ENCODE data around the gene CEPT1.

The CEPT1 gene

DNA sequence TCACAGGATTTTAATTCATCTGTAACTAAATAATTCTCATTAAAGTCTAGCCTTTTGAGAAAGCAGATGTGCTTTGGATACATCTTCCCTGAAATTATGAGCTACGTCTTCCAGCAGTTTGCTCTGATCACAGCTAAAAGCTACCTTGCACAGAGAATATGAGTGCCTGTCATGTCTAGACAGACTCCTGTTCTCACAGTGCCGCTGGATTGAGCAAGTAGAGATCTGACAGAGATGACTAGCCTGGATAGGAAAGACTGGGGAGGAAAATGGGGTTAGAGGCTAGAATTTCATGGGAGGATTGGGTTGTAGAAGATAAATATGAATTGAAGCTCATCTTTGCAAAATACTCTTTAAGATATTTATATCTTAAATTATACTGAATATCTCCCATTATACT is 24.1 kb downstream of the CEPT1 start:
- H3K27ac ChIP-seq (ENCODE audit: low read depth, low read length, poor library complexity, severe bottlenecking) = no peak overlapping the region
- no peaks in the 10 kb centered on the region for H3K4me1 ChIP-seq (ENCODE audit: insufficient read depth, low read length, severe bottlenecking)
- H4K20me1 ChIP-seq (ENCODE audit: insufficient read depth, low read length) = no peaks in the 10 kb centered on the region
- H3K36me3 ChIP-seq (ENCODE audit: insufficient read depth, low read length) = peaks cover 86% of the 10 kb centered on the region
- H2AFZ ChIP-seq (ENCODE audit: low read length) = no peak overlapping the region
- H3K9me3 ChIP-seq (ENCODE audit: low read length) = no peaks in the 10 kb centered on the region
- no peak overlapping the region for H3K9ac ChIP-seq (ENCODE audit: low read length)
- no peaks in the 10 kb centered on the region for H3K9me2 ChIP-seq (ENCODE audit: low read depth, low read length)
- no peak overlapping the region for H3K4me2 ChIP-seq (ENCODE audit: low read length)
- no peaks in the 10 kb centered on the region for H3K27me3 ChIP-seq (ENCODE audit: insufficient read depth, low read length)
- no peak for TF ChIP-seq EZH2 (IDR thresholded peaks at IDR 0.05; ENCODE audit: borderline replicate concordance, low read length)
- H3K4me3 ChIP-seq (ENCODE audit: low read depth, low read length, poor library complexity, severe bottlenecking) = no peak overlapping the region
- H3F3A ChIP-seq (ENCODE audit: insufficient read depth, low read length) = no peaks in the 10 kb centered on the region
- peaks cover 14% of the 10 kb centered on the region for H3K79me2 ChIP-seq (ENCODE audit: insufficient read depth, low read length)

GRCh38 chr1:111172463-111172862 is 32.4 kb downstream of the CEPT1 start:
- Histone ChIP-seq H3K27me3 (ENCODE audit: insufficient read depth, low read length) (no peaks in the 10 kb centered on the region), H3K36me3 (ENCODE audit: insufficient read depth, low read length) (peaks cover 94% of the 10 kb centered on the region), H4K20me1 (ENCODE audit: insufficient read depth, low read length) (no peaks in the 10 kb centered on the region), H3K4me2 (ENCODE audit: low read length) (no peak overlapping the region), H3K79me2 (ENCODE audit: insufficient read depth, low read length) (no peaks in the 10 kb centered on the region; the same call in 1 of the 2 replicates), H3K4me1 (ENCODE audit: insufficient read depth, low read length, severe bottlenecking) (peaks cover 5% of the 10 kb centered on the region), H3K9ac (ENCODE audit: low read length) (no peak overlapping the region), H3K27ac (ENCODE audit: low read depth, low read length, poor library complexity, severe bottlenecking) (no peak overlapping the region), H3K9me2 (ENCODE audit: low read depth, low read length) (no peaks in the 10 kb centered on the region), H2AFZ (ENCODE audit: low read length) (no peak overlapping the region), H3K9me3 (ENCODE audit: low read length) (no peaks in the 10 kb centered on the region), H3F3A (ENCODE audit: insufficient read depth, low read length) (no peaks in the 10 kb centered on the region), H3K4me3 (ENCODE audit: low read depth, low read length, poor library complexity, severe bottlenecking) (no peak overlapping the region)
- TF ChIP-seq CTCF (IDR thresholded peaks at IDR 0.05; ENCODE audit: low read length) (no peak), EZH2 (IDR thresholded peaks at IDR 0.05; ENCODE audit: borderline replicate concordance, low read length) (no peak)

DNA sequence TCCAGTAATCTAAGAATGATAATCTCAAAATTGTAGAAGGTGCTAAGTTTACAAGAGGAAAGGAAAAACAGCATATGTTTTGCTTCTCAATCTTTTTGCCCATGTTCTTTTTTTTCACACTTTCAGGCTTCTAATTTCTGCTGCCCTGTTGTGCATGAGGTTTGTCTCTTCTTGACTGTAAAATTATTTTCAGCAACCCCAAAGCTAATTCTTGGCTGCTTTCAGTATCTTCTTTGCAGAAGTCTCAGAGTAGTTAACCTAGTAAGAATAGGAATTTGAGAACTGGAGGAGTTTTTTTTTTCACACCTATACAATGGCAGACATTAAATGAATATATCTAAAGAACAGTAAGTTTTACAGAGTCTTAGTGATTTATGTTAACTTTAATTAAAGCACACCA is 34.0 kb downstream of the CEPT1 start:
- H3K27ac ChIP-seq (ENCODE audit: low read depth, low read length, poor library complexity, severe bottlenecking) = no peak overlapping the region
- H4K20me1 ChIP-seq (ENCODE audit: insufficient read depth, low read length) = no peaks in the 10 kb centered on the region
- no peak overlapping the region for H3K9ac ChIP-seq (ENCODE audit: low read length)
- no peaks in the 10 kb centered on the region; the same call in 1 of the 2 replicates for H3K79me2 ChIP-seq (ENCODE audit: insufficient read depth, low read length)
- no peaks in the 10 kb centered on the region for H3F3A ChIP-seq (ENCODE audit: insufficient read depth, low read length)
- peaks cover 5% of the 10 kb centered on the region for H3K4me1 ChIP-seq (ENCODE audit: insufficient read depth, low read length, severe bottlenecking)
- H3K4me2 ChIP-seq (ENCODE audit: low read length) = no peak overlapping the region
- H3K9me3 ChIP-seq (ENCODE audit: low read length) = no peaks in the 10 kb centered on the region
- H3K9me2 ChIP-seq (ENCODE audit: low read depth, low read length) = no peaks in the 10 kb centered on the region
- H3K4me3 ChIP-seq (ENCODE audit: low read depth, low read length, poor library complexity, severe bottlenecking) = no peak overlapping the region
- TF ChIP-seq EZH2 (IDR thresholded peaks at IDR 0.05; ENCODE audit: borderline replicate concordance, low read length) (no peak), CTCF (IDR thresholded peaks at IDR 0.05; ENCODE audit: low read length) (no peak)
- H3K27me3 ChIP-seq (ENCODE audit: insufficient read depth, low read length) = no peaks in the 10 kb centered on the region
- peaks cover 93% of the 10 kb centered on the region for H3K36me3 ChIP-seq (ENCODE audit: insufficient read depth, low read length)
- H2AFZ ChIP-seq (ENCODE audit: low read length) = no peak overlapping the region

GRCh38 chr1:111175349-111175748 is 35.3 kb downstream of the CEPT1 start:
- H3K27ac ChIP-seq (ENCODE audit: low read depth, low read length, poor library complexity, severe bottlenecking) = no peak overlapping the region
- no peak overlapping the region for H3K4me3 ChIP-seq (ENCODE audit: low read depth, low read length, poor library complexity, severe bottlenecking)
- H3K9ac ChIP-seq (ENCODE audit: low read length) = no peak overlapping the region
- no peaks in the 10 kb centered on the region for H3K79me2 ChIP-seq (ENCODE audit: insufficient read depth, low read length)
- H2AFZ ChIP-seq (ENCODE audit: low read length) = no peak overlapping the region
- no peaks in the 10 kb centered on the region for H3K9me2 ChIP-seq (ENCODE audit: low read depth, low read length)
- H3K4me1 ChIP-seq (ENCODE audit: insufficient read depth, low read length, severe bottlenecking) = peaks cover 5% of the 10 kb centered on the region
- no peaks in the 10 kb centered on the region for H3F3A ChIP-seq (ENCODE audit: insufficient read depth, low read length)
- H4K20me1 ChIP-seq (ENCODE audit: insufficient read depth, low read length) = no peaks in the 10 kb centered on the region
- H3K27me3 ChIP-seq (ENCODE audit: insufficient read depth, low read length) = no peaks in the 10 kb centered on the region
- peaks cover 94% of the 10 kb centered on the region for H3K36me3 ChIP-seq (ENCODE audit: insufficient read depth, low read length)
- H3K4me2 ChIP-seq (ENCODE audit: low read length) = no peak overlapping the region
- TF ChIP-seq CTCF (IDR thresholded peaks at IDR 0.05; ENCODE audit: low read length) = no peak
- no peak for TF ChIP-seq EZH2 (IDR thresholded peaks at IDR 0.05; ENCODE audit: borderline replicate concordance, low read length)
- H3K9me3 ChIP-seq (ENCODE audit: low read length) = no peaks in the 10 kb centered on the region
